Right lobe of liver (tissue), 6 donors: ENCODE results near the gene HOXD4. TPM values are rescaled to one million over a fixed set of nuclear protein-coding genes. Genes with fewer than 3 reads are reported as not detected.

Experiments used
- ATAC-seq, 4 donors: fragments of 200-7000 bp; cut with Tn5 transposase; one replicate each; pipeline ENCODE4 v1.9.1; 2020; ENCODE audit warnings: mild to moderate bottlenecking in 4 of 4, moderate library complexity in 4 of 4
- DNase-seq, 3 donors: peaks; one replicate each; pipeline ENCODE4 v3.0.0-alpha.2; 2020
- H3K27ac ChIP-seq, 3 donors: fragments of 200-600 bp; one replicate each; pipeline ENCODE4 v1.8.0; 2022
- H3K27me3 ChIP-seq, 2 donors: fragments of 200-600 bp; one replicate each; pipeline ENCODE4 v1.8.0; 2022
- H3K36me3 ChIP-seq, 4 donors: fragments of 200-600 bp; sonication (generic) in 1 of 4; one replicate each; pipeline versions ENCODE4 v1.5.1 to v1.8.0; 2017 to 2022; ENCODE audit warnings: control low read depth in 1 of 4
- H3K4me1 ChIP-seq, 4 donors: fragments of 200-600 bp; sonication (generic) in 1 of 4; one replicate each; pipeline versions ENCODE4 v1.5.1 to v1.8.0; 2017 to 2022; ENCODE audit warnings: control low read depth in 1 of 4
- H3K4me3 ChIP-seq, 3 donors: fragments of 200-600 bp; one replicate each; pipeline ENCODE4 v1.8.0; 2022
- H3K9me3 ChIP-seq, 4 donors: fragments of 200-600 bp; sonication (generic) in 1 of 4; one replicate each; pipeline versions ENCODE4 v1.5.1 to v1.8.0; 2017 to 2022; ENCODE audit warnings: control low read depth in 1 of 4
- CTCF ChIP-seq, 4 donors: fragments of 200-600 bp in 3 of 4; fragments of 450-650 bp in 1 of 4; IDR thresholded peaks; one replicate each; pipeline versions ENCODE4 v1.5.1 to v1.8.0; 2016 to 2022; ENCODE audit warnings: antibody characterized with exemption in 4 of 4, mild to moderate bottlenecking in 2 of 4
- POLR2A ChIP-seq: fragments of 450-650 bp; IDR thresholded peaks from one replicate; pipeline ENCODE4 v1.6.1; 2017; ENCODE audit warnings: antibody characterized with exemption, mild to moderate bottlenecking
- WGBS: methylation state at CpG from one replicate; pipeline ENCODE4 v1.1.6; 2018; ENCODE audit warnings: low coverage, low lambda C conversion rate; ENCODE audit not compliant: insufficient coverage; ENCODE audit errors: missing lambda C conversion rate; 5-methylcytosine and 5-hydroxymethylcytosine counted together
- intact Hi-C, 2 donors: fragments of 100-400 bp; cut with DNase I; formaldehyde crosslinking; loops; one replicate each; pipeline versions ENCODE4 v1.11.2 to v1.14.1; 2022
- long read RNA-seq: library from polyadenylated mRNA; unstranded; transcript quantifications from one replicate; pipeline ENCODE4 v2.0.0, GENCODE V29; 2019
- total RNA-seq, 6 experiments: library from RNA; depleted of rRNA in 2 of 6; stranded (reverse); fragments of >200 nt in 2 of 6; fragmentation: NEBNext Ultra II Directional in 3 of 6; extraction: Animal tissue kit (Norgen Biotek cat#: 25700) in 3 of 6; gene quantifications; one replicate each; pipeline versions ENCODE4 v1.1.0 to v1.2.4, GENCODE V29; 2016 to 2023
- donor health status: DM: no; HTN: yes; CAD: no.
- donor health status: DM: no; HTN: no; CAD: no.
- donor health status: DM: no; HTN: no; CAD: no.
- donor health status: DM: no; HTN: yes; CAD: no.
- donor health status: DM: no; HTN: yes; CAD: no.

The HOXD4 gene
- total RNA-seq, result not detected
- long read RNA-seq, result 0 reads

- Histone ChIP-seq H3K4me1 (no peaks in the 10 kb centered on the region), H3K9me3 (no peaks in the 10 kb centered on the region), H3K27me3 (peaks cover 0 to 82% of the 10 kb centered on the region in 2 donors), H3K27ac (no peak within 1 kb of the TSS), H3K4me3 (no peak within 1 kb of the TSS), H3K36me3 (no peaks in the 10 kb centered on the region)
- ATAC-seq, result no peak
- DNase-seq, result no peak
- TF ChIP-seq CTCF (IDR thresholded peaks at IDR 0.05), result no peak
- no peak for TF ChIP-seq POLR2A
- WGBS, result 2% methylated on average over 12 of the region's 55 CpGs
- intact Hi-C loops, result no loop called here
Observed at GRCh38 chr2:176151442-176152287, at the start of gene HOXD4. HOXD4 (plus strand) TSS chr2:176151550; CDS start chr2:176151634, 84 bp downstream.

GRCh38 chr2:176101842-176102241 lies 49.5 kb upstream of the HOXD4 start:
- Histone ChIP-seq H3K4me3 (no peak overlapping the region), H3K27ac (no peak overlapping the region), H3K27me3 (peaks cover 25 to 90% of the 10 kb centered on the region in 2 donors), H3K36me3 (no peaks in the 10 kb centered on the region), H3K9me3 (no peaks in the 10 kb centered on the region), H3K4me1 (peaks cover 0 to 14% (median 5%) of the 10 kb centered on the region in 4 donors)
- 32% methylated on average over 4 of the region's 5 CpGs for WGBS
- DNase-seq (no peak), ATAC-seq (no peak)
- intact Hi-C loops, result no loop called here
- TF ChIP-seq POLR2A (no peak), CTCF (IDR thresholded peaks at IDR 0.05) (no peak)

- 6% methylated on average over 7 of the region's 7 CpGs for WGBS
- TF ChIP-seq POLR2A (no peak), CTCF (IDR thresholded peaks at IDR 0.05) (no peak)
- peaks cover 25 to 87% of the 10 kb centered on the region in 2 donors for H3K27me3 ChIP-seq
- H3K9me3 ChIP-seq, result no peaks in the 10 kb centered on the region
- no peak for DNase-seq
- no peaks in the 10 kb centered on the region for H3K36me3 ChIP-seq
- H3K4me3 ChIP-seq, result no peak overlapping the region
- intact Hi-C loops, result no loop called here
- peaks cover 0 to 10% (median 2%) of the 10 kb centered on the region in 4 donors for H3K4me1 ChIP-seq
- no peak for ATAC-seq
- no peak overlapping the region for H3K27ac ChIP-seq
Observed at GRCh38 chr2:176102309-176102866, 49.0 kb upstream of the HOXD4 start.

GRCh38 chr2:176103194-176103593 lies 48.2 kb upstream of the HOXD4 start:
- 13% methylated on average over 4 of the region's 7 CpGs for WGBS
- no peak overlapping the region for H3K27ac ChIP-seq
- no peak overlapping the region for H3K4me3 ChIP-seq
- H3K36me3 ChIP-seq, result no peaks in the 10 kb centered on the region
- DNase-seq, result no peak
- no peak for ATAC-seq
- no peaks in the 10 kb centered on the region for H3K9me3 ChIP-seq
- H3K27me3 ChIP-seq, result peaks cover 25 to 86% of the 10 kb centered on the region in 2 donors
- TF ChIP-seq CTCF (IDR thresholded peaks at IDR 0.05), result no peak
- no peak for TF ChIP-seq POLR2A
- peaks cover 0 to 8% (median 0%) of the 10 kb centered on the region in 4 donors for H3K4me1 ChIP-seq
- intact Hi-C loops, result no loop called here
